GM19452 (cell line): Measurements from ENCODE around the gene SDS.

Source experiments
- ATAC-seq: cut with Tn5 transposase; IDR thresholded peaks from one replicate; pipeline ENCODE4 v1.9.1; 2021; ENCODE audit not compliant: unreplicated experiment

Gene SDS, protein sequence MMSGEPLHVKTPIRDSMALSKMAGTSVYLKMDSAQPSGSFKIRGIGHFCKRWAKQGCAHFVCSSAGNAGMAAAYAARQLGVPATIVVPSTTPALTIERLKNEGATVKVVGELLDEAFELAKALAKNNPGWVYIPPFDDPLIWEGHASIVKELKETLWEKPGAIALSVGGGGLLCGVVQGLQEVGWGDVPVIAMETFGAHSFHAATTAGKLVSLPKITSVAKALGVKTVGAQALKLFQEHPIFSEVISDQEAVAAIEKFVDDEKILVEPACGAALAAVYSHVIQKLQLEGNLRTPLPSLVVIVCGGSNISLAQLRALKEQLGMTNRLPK

DNA sequence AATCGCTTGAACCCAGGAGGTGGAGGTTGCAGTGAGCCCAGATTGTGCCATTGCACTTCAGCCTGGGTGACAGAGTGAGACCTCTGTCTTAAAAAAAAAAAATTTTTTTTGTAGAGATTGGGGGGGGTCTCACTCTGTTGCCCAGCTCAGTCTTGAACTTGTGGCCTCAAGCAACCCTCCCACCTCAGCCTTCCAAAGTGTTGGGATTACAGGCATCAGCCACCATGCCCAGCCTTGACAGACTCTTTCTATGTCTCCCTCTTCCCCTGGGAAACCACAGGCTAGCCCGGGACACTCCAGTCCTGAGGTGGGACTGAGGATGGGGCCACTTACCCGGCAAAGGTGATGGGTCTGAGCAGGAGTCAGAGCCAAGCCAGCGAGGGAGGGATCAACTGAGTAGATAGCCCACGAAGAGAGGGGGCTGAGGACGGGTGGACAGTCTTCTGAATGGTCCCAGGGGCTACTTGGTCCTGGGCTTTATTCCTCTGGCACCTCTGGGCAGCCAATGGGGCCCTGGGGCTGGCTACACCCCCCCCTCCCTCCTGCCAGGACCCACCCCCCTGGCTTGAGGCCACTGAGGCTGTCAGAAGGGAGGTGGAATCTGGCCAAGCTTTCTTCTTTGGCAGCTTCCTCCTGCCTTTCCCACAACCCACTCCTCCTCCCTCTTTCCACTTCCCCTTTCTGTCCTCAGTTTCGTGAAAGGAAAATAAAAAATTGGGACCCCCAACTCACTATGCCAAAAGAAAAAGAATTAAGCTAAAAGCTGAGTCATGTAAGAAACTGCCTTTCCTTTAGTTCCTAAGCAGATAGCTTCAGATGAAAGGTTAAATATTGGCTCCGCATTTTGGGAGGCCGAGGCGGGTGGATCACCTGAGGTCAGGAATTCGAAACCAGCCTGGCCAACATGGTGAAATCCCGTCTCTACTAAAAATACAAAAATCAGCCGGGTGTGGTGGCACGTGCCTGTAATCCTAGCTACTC, at the start of gene SDS:
TSS of gene SDS (minus strand) at position 453 of the 981 bp plus-strand sequence. CDS start 4,179 bp downstream, outside the sequence.
- no peak for ATAC-seq

GRCh38 chr12:113453330-113453729, 49.6 kb upstream of the SDS start:
- ATAC-seq = no peak

DNA sequence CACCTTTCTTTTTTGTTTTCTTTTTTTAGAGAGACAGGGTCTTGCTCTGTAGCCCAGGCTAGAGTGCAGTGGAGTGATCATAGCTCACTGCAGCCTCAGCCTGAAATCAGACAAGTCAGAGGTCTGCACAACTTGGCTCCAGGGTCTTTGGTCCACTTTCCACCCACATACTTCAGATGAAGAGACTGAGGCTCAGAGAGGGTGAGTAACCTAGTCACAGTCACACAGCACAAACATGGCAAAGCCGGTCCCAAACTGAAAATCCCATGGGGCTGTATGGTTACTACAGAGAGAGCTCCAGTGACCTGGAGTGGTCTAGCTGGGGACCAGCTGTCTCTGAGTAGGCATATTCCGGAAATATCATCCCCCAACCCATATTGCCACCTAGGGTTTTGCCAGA, 48.8 kb upstream of the SDS start:
- no peak for ATAC-seq

DNA sequence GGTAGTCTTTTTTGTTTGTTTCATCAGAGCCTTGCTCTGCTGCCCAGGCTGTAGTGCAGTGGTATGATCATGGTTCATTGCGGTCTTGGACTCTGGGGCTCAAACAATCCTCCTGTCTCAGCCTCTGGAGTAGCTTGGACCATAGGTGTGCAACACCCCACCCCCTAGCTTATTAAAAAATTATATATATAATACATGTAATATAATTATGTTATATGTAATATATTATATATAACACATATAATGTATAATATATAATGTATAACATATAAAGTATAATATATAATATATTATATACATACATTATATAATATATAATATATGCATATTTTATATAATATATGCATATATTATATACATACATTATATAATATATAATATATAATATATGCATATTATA, 46.2 kb upstream of the SDS start:
- no peak for ATAC-seq

DNA sequence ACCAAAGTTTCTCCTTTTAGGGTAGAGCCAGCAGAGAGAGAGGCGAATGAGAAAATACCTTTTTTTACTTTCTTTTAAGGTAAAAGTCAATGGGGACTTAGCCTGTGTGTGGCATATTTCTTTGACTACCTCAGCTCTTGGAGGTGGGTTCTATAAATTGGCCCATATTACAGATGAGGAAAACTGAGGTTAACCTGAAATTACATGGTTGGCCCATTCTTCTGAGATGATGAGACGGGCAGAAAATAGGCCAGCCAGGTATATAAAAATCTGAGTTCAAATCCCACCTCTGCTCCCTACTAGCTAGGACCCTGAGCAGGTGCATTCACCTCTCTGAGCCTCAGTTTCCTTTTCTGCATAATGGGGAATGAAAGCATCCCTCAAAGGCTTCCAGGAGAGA, 45.6 kb upstream of the SDS start:
- no peak for ATAC-seq

GRCh38 chr12:113448873-113449272, 45.2 kb upstream of the SDS start:
- ATAC-seq = no peak

DNA sequence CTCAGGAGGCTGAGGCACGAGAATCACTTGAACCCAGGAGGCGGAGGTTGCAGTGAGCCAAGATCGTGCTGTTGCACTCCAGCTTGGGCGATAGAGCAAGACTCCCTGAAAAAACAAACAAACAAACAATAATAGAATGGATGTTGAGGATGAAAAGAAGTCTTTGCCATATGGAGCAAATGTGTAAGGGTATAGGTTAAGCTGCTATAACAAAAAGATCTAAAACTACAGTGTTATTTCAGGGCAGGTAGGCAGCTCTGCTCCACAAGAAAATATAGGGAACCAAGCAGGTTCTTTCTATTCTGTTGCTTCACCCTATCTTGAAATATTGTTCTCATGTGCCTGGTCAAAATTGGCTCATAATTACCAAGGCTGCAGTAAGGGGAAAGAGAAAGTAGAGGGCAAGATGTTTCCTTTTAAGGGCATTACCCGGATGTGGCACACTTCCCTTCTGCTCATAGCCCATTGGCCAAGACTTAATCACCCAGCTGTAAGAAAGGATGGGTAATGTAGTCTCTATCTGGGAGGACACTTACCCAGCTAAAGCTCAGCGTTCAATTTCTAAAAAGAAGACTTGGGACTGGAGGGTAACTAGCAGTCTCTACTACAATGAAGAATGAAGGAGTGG, 42.0 kb upstream of the SDS start:
- no peak for ATAC-seq

GRCh38 chr12:113443030-113443539, 39.4 kb upstream of the SDS start:
- ATAC-seq = no peak

- ATAC-seq = no peak
Observed at GRCh38 chr12:113440947-113441782, 37.5 kb upstream of the SDS start.

DNA sequence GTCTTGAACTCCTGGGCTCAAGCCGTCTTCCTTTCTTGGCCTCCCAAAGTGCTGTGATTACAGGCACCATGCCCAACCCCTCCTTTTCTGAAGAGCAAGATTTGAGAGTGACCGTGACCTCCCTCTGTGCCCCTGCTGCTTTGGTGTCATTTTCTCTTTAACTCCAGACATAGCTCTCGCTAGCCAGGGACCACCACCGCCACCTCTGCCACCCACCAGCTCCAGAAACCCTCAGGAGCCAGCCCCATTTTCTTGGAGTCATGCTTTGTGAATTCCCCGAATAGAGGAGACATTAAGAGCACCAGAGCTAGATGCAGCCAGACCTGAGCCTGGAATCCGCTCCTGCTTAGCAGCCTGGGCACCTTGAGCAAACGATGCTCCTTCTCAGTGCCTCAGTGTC, 36.6 kb upstream of the SDS start:
- no peak for ATAC-seq

DNA sequence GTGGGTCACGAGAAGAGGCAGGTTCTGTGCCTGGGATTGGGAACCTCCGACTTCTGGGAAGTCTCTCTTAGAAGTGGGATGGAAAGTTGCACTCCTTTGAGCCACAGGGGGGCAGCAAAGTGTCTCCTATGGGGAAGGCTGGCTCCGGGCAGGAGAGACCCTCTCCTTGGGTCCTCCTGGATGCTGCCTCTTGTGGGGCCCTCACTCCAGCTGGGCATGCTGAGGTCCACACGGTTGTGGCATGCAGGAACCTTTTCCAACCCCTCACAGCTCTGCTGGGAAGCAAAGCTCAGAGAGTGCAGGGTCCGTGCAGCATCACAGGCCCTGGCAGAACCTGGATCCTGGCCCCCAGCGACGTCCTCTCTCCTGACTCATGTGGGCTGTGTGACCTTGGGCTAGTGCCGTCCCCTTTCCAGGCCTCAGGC, 35.9 kb upstream of the SDS start:
- ATAC-seq = no peak

- no peak for ATAC-seq
Observed at GRCh38 chr12:113439301-113439597, 35.6 kb upstream of the SDS start.

DNA sequence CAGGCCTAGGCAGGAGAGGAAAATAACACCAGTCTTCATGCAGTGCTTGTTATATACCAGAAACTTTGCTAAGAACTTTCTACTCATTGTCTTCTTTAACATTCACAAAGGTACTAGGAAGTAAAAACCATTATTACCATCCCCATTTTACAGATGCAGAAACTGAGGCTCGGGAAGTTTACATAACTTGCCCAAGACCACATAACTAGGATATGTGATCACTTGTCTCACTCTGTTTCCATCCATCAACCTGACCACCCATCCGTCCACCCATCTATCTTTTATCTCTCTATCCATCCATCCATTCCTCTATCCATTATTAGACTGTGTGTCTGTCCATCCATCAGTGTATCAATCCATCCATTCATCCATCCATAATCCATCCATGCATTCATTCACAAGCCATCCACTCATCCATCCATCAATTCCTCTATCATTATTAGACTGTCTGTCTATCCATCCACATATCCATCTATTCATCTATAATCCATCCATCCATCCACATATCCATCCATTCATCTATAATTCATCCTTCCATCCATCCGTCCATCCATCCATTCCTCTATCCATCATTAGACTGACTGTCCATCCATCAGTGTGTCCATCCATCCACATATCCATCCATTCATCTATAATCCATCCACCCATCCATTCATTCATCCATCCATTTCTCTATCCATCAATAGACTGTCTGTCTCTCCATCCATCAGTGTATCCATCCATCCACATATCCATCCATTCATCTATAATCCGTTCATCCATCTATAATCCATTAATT, 35.0 kb upstream of the SDS start:
- ATAC-seq = no peak

- ATAC-seq = no peak
Observed at GRCh38 chr12:113437729-113438100, 34.0 kb upstream of the SDS start.

DNA sequence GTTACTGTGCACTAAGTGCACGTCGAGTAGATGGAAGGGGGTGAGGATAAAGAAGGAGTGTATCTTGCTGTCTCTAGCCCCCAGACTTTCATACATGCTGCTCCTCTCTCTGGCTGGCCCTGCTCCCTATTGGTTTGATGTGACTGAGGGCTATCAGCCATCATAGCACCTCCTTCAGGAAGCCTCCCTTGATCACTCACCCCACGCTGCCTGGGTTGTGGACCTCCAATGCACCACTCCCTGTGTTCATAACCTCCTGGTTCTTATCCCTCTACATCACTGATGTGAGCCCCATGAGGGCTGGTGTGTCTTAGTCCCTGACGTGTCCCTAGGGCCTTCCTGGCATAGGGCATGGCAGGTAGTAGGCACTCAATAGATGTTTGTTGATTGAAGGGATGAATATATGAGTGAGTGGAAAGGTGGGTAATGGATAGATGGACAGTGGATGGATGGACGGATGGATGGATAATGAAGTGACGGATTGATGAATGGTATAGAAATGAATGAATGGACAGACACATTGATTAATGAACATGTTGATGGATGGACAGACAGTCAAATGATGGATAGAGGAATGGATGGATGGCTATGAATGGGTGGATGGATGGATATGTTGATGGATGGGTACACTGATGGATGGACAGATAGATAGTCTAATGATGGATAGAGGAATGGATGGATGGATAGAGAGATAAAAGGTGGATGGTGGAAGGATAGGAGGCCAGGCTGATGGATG, 33.5 kb upstream of the SDS start:
- ATAC-seq = no peak

DNA sequence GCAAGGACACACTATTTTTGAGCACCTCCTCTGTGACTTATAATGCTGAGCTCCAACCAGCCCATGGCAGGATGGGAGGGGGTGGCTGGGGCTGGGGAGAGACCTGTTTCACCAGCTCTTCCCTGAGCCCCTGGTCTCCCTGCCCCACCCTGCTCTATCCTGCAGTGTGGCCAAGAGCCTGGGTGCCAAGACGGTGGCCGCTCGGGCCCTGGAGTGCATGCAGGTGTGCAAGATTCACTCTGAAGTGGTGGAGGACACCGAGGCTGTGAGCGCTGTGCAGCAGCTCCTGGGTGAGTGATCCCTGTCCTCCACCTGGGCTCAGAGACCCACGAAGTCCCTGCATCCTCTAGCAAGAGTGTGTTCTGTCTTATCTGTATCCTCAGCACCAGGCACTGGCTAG, 32.9 kb upstream of the SDS start:
- no peak for ATAC-seq

DNA sequence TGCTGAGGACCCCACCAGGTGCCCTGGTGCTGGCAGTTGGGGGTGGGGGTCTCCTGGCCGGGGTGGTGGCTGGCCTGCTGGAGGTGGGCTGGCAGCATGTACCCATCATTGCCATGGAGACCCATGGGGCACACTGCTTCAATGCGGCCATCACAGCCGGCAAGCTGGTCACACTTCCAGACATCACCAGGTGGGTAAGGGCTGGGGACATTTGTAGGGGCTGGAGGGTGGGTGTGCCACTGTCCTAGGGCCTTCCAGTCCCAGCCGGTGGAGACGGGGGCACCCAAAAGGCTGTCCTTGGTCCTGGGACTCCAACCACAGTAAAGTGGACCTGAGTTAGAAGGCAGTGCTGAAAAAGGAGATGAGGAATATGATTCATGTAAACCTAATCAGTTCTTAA, 31.7 kb upstream of the SDS start:
- no peak for ATAC-seq

GRCh38 chr12:113432986-113433385, 29.3 kb upstream of the SDS start:
- ATAC-seq = no peak

DNA sequence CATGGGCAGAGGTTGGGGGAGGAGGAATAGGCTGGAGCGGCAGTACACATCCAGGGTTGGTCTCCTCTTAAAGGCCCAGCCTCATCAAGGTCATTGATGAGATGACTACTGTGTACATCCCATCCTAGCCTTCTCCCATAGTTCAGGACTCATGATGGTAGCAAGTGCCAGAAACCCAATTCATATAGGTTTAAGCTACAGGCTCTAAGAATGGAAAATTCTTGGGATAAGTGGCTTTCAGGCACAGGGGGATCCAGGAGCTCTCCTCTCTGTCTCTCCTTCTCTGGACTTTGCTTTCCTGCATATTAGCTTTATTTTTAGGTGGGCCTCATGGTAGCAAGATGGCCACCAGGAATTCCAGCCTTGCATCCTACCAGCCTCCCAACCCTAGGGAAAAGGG, 24.8 kb upstream of the SDS start:
- no peak for ATAC-seq
